Fibroblast of skin of back (primary cell): ENCODE measurements around the gene NUDT6.
"Not testable (repeated sequence)": the region's sequence is repeated elsewhere in the genome, so short reads cannot be mapped to it uniquely, and the experiment has no call there.

ENCODE experiments used
- DNase-seq: peaks from one replicate; pipeline ENCODE4 v3.0.0-alpha.2; 2013

NUDT6 gene

GRCh38 chr4:122875949-122876348 is 46.4 kb downstream of the NUDT6 start:
- no peak for DNase-seq

GRCh38 chr4:122873821-122874593 is 48.4 kb downstream of the NUDT6 start:
- DNase-seq, result peak; percentile 90

- DNase-seq, result no peak
Measured at GRCh38 chr4:122873146-122873545, 49.3 kb downstream of the NUDT6 start.

- not testable (repeated sequence) for DNase-seq
Measured at GRCh38 chr4:122868235-122868634, 54.2 kb downstream of the NUDT6 start.

- no peak for DNase-seq
Measured at GRCh38 chr4:122865425-122865824, 57.0 kb downstream of the NUDT6 start.

- no peak for DNase-seq
Measured at GRCh38 chr4:122863639-122864038, 58.8 kb downstream of the NUDT6 start.

- DNase-seq, result no peak
Measured at GRCh38 chr4:122861172-122861943, 61.0 kb downstream of the NUDT6 start.

GRCh38 chr4:122858705-122859104 is 63.7 kb downstream of the NUDT6 start:
- no peak for DNase-seq

GRCh38 chr4:122857160-122857559 is 65.2 kb downstream of the NUDT6 start:
- no peak for DNase-seq

GRCh38 chr4:122855353-122855890 is 67.0 kb downstream of the NUDT6 start:
- no peak for DNase-seq

- DNase-seq, result no peak
Measured at GRCh38 chr4:122854447-122855352, 67.7 kb downstream of the NUDT6 start.

- DNase-seq, result no peak
Measured at GRCh38 chr4:122851568-122851967, 70.8 kb downstream of the NUDT6 start.

- DNase-seq, result not testable (repeated sequence)
Measured at GRCh38 chr4:122849789-122850188, 72.6 kb downstream of the NUDT6 start.

- DNase-seq, result no peak
Measured at GRCh38 chr4:122847931-122848330, 74.5 kb downstream of the NUDT6 start.

GRCh38 chr4:122845760-122846159 is 76.6 kb downstream of the NUDT6 start:
- DNase-seq, result no peak

GRCh38 chr4:122845066-122845465 is 77.3 kb downstream of the NUDT6 start:
- DNase-seq, result no peak

- not testable (repeated sequence) for DNase-seq
Measured at GRCh38 chr4:122844391-122844790, 78.0 kb downstream of the NUDT6 start.

GRCh38 chr4:122842984-122843531 is 79.3 kb downstream of the NUDT6 start:
- no peak for DNase-seq
